ENCODE results near the gene OBSL1.

DNA sequence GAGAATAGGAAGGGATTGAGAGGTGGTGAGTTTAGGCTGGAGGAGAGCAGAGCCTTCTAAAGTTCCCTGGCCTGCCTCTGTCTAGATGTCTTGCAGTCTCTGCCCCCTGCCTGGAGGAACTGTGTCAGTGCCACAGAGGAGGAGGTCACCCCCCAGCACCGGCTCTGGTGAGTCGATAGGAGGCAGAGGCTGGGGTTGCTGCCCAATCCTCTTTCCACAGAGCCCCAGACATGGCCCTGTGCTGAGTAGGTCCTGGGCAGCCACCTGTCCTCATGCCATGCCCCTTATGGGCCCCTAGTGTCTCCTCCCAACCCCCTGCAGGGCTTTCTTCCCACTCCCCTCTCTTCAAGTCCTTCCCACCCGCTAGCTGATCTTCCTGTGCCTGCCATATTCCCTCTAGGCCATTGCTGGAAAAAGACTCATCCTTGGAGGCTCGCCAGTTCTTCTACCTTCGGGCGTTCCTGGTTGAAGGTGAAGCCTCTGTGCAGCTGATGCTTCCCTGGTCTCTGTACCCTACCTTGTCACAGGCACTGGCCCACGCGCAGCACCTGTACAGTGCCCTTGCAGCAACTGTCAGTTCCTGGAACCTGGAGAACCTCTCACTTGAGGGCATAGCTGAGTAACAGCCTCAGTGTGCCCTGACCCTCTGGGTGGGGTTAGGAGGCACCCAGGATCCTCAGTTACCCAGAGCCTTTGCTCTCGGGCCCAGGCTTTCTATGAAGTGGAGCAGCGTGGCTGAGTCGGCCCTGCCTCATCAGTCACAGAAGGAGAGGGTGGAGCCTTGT, 42.9 kb upstream of the OBSL1 start:
- TF ChIP-seq, protein P1, sequence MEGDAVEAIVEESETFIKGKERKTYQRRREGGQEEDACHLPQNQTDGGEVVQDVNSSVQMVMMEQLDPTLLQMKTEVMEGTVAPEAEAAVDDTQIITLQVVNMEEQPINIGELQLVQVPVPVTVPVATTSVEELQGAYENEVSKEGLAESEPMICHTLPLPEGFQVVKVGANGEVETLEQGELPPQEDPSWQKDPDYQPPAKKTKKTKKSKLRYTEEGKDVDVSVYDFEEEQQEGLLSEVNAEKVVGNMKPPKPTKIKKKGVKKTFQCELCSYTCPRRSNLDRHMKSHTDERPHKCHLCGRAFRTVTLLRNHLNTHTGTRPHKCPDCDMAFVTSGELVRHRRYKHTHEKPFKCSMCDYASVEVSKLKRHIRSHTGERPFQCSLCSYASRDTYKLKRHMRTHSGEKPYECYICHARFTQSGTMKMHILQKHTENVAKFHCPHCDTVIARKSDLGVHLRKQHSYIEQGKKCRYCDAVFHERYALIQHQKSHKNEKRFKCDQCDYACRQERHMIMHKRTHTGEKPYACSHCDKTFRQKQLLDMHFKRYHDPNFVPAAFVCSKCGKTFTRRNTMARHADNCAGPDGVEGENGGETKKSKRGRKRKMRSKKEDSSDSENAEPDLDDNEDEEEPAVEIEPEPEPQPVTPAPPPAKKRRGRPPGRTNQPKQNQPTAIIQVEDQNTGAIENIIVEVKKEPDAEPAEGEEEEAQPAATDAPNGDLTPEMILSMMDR (IDR thresholded peaks at IDR 0.05), result no peak
- TF ChIP-seq POLR2A (IDR thresholded peaks at IDR 0.05), result no peak

All from testis (tissue), 2 donors.